Fibroblast of villous mesenchyme (primary cell): ENCODE measurements around the gene GLS. TPM values are rescaled to one million over a fixed set of nuclear protein-coding genes. Genes with fewer than 3 reads are reported as not detected.

Experiments used
- DNase-seq: peaks from one replicate; pipeline ENCODE4 v3.0.0-alpha.2; 2010; ENCODE audit warnings: low read depth
- H3K4me3 ChIP-seq: 2 replicates; pipeline ENCODE4 v1.5.1; 2011; ENCODE audit warnings: low read depth, mild to moderate bottlenecking, low read length
- CTCF ChIP-seq: IDR thresholded peaks from 2 replicates; pipeline ENCODE4 v1.5.1; 2012; ENCODE audit warnings: low read depth, mild to moderate bottlenecking, low read length; ENCODE audit not compliant: insufficient read depth
- total RNA-seq: library from RNA; depleted of rRNA; stranded (reverse); fragments of >200 nt; gene quantifications from 2 replicates; pipeline ENCODE4 v1.2.3, GENCODE V29; 2012

GLS gene
- total RNA-seq, 1 donor, result 519 TPM

DNA sequence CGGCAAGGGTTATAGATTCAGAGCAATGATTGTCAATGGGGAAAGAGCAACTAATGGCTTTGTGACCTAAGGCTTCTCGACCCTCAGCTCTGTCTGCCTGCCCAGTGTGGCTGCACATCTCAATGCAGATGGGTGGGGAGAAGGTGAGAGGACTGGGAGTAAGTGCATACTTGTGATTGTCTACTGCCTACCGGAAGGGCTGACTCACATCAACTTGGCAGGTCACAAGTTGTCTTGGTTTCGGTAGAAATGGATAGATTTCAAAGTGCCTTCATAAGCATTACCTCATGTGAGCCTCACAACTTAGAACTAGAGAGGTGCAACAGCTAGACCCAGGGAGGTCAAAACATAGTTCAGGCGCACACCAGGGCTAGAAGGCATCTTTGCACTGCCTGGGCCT is 104.0 kb downstream of the GLS start:
- H3K4me3 ChIP-seq, result no peak overlapping the region
- no peak for TF ChIP-seq CTCF
- peak; percentile 23 for DNase-seq

- no peak overlapping the region for H3K4me3 ChIP-seq
- no peak for TF ChIP-seq CTCF
- no peak for DNase-seq
Measured at GRCh38 chr2:190986221-190986953, 105.8 kb downstream of the GLS start.

DNA sequence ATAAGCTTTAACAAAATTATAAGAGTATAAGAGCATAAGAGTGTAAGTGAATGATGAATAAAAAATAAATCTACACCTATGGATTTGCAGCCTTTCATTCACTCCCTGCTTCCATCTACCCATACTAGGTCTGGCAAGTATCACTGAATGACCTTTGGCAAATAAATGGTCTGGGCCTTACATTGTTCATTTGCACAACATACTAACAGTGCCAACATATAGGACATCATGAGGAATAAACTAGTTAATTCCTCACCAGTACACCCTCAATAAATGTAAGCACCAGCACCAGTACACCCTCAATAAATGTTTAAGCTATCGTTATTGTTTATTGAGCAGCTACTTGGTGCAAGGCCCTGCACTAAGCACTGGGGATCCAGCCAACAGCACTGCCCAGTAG is 106.5 kb downstream of the GLS start:
- no peak overlapping the region for H3K4me3 ChIP-seq
- no peak for DNase-seq
- TF ChIP-seq CTCF, result no peak

GRCh38 chr2:190987938-190988337 is 107.3 kb downstream of the GLS start:
- TF ChIP-seq CTCF, result no peak
- DNase-seq, result no peak
- no peak overlapping the region for H3K4me3 ChIP-seq

GRCh38 chr2:190988910-190989309 is 108.3 kb downstream of the GLS start:
- no peak for TF ChIP-seq CTCF
- no peak for DNase-seq
- no peak overlapping the region for H3K4me3 ChIP-seq

DNA sequence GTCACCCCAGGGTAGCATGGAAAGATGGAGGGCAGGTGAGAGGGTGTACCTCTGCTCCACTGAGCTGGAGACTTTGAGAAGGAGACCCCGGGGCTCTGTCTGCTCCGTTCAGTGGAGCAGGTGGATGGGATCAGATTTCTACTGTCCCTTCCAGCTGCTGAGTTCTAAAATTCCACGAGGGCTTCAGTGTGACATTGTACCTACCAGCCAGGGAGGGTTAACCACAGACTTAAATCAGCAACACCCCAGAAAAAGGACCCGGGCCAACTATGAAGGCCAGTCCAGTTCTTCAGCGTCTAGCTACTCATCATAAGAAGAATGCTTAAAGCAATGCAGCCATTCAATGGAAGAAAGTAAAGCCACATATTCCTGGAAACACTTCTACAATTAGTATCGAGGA is 109.5 kb downstream of the GLS start:
- no peak for TF ChIP-seq CTCF
- no peak overlapping the region for H3K4me3 ChIP-seq
- DNase-seq, result no peak

DNA sequence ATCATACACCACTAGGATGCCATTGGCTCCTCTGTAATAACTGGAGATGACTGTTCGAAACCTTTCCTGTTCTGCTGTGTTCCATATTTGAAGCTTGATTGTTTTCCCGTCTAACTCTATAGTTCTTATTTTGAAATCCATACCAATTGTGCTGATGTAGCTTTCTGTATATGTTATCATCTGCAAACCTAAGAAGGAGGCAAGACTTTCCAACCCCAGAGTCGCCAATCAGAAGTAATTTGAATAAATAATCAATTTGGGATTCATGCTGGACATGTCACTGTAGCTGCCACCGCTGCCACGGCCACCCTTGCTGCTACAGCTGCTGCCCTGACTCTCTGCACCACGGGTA is 112.6 kb downstream of the GLS start:
- no peak overlapping the region for H3K4me3 ChIP-seq
- TF ChIP-seq CTCF, result no peak
- DNase-seq, result no peak
